Parathyroid adenoma (tissue), 2 donors: ENCODE results near the gene IRAK1.

Experiments
- H2AFZ ChIP-seq: fragments of 300-600 bp; sonication (generic); one replicate; pipeline ENCODE4 v1.7.0; 2017; ENCODE audit warnings: antibody characterized with exemption, mild to moderate bottlenecking
- H3K27ac ChIP-seq: fragments of 300-600 bp; sonication (generic); one replicate; pipeline ENCODE4 v1.7.0; 2017
- H3K27me3 ChIP-seq: fragments of 300-600 bp; sonication (generic); one replicate; pipeline ENCODE4 v1.7.0; 2017; ENCODE audit warnings: low read length; ENCODE audit not compliant: control insufficient read depth, insufficient read depth
- H3K36me3 ChIP-seq: fragments of 300-600 bp; sonication (generic); one replicate; pipeline ENCODE4 v1.7.0; 2017; ENCODE audit warnings: low read length; ENCODE audit not compliant: control insufficient read depth, insufficient read depth
- H3K4me1 ChIP-seq: fragments of 300-600 bp; sonication (generic); one replicate; pipeline ENCODE4 v1.7.0; 2017; ENCODE audit warnings: control low read depth
- H3K4me2 ChIP-seq: fragments of 300-600 bp; sonication (generic); one replicate; pipeline ENCODE4 v1.7.0; 2017; ENCODE audit warnings: low read length
- H3K4me3 ChIP-seq: fragments of 300-600 bp; sonication (generic); one replicate; pipeline ENCODE4 v1.7.0; 2017; ENCODE audit warnings: low read depth, low read length
- H3K79me2 ChIP-seq: fragments of 300-600 bp; sonication (generic); one replicate; pipeline ENCODE4 v1.7.0; 2017; ENCODE audit warnings: control low read depth
- H3K9ac ChIP-seq: fragments of 300-600 bp; sonication (generic); one replicate; pipeline ENCODE4 v1.7.0; 2017; ENCODE audit warnings: mild to moderate bottlenecking
- H3K9me3 ChIP-seq: fragments of 300-600 bp; sonication (generic); one replicate; pipeline ENCODE4 v1.7.0; 2017; ENCODE audit warnings: low read length; ENCODE audit not compliant: control insufficient read depth
- TF ChIP-seq, protein P1 (sequence below): fragments of 300-600 bp; sonication (generic); IDR thresholded peaks from one replicate; pipeline ENCODE4 v1.7.0; 2017; ENCODE audit warnings: antibody characterized with exemption, mild to moderate bottlenecking
- donor health status: primary hyperparathyroidism.

Gene IRAK1

DNA sequence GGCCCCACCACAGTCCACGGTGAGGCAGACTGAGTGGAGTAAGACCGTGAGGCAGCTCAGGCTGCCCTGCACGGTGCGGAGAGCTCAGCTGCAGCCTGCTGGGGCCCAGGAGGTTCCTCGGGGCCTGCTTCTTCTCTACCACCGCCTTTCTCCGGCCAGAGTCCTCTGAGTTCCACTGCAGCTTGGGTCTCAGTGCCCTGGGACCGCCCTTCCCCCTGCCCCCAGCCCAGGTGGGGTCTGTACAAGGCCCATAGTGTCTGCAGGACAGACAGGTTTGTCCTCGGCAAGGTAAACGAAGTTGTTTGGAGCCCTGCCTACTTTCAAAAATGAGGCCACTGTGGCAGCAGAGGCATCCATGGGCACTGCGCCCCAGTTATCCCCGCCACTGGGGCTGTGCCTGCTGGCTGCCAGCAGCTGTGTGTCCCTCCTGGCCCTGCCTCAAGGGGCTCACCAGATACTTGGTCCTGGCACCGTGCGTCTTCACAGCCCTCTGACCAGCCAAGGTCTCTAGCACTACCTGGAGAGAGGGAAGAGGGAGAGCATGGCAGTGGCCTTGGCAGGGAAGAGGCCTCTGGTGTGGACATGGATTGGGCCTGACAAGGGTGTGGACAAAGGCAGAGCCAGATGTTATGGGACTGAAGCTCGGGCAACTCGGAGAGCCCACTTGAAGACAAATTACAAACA lies 4.0 kb downstream of the IRAK1 start:
- Histone ChIP-seq H3K4me2 (no peak overlapping the region), H3K9ac (no peak overlapping the region), H3K4me3 (no peak overlapping the region), H3K27me3 (no peaks in the 10 kb centered on the region), H3K4me1 (peaks cover 4% of the 10 kb centered on the region), H3K79me2 (no peaks in the 10 kb centered on the region), H2AFZ (no peak overlapping the region), H3K9me3 (no peaks in the 10 kb centered on the region), H3K36me3 (no peaks in the 10 kb centered on the region), H3K27ac (no peak overlapping the region)
- TF ChIP-seq, protein P1, sequence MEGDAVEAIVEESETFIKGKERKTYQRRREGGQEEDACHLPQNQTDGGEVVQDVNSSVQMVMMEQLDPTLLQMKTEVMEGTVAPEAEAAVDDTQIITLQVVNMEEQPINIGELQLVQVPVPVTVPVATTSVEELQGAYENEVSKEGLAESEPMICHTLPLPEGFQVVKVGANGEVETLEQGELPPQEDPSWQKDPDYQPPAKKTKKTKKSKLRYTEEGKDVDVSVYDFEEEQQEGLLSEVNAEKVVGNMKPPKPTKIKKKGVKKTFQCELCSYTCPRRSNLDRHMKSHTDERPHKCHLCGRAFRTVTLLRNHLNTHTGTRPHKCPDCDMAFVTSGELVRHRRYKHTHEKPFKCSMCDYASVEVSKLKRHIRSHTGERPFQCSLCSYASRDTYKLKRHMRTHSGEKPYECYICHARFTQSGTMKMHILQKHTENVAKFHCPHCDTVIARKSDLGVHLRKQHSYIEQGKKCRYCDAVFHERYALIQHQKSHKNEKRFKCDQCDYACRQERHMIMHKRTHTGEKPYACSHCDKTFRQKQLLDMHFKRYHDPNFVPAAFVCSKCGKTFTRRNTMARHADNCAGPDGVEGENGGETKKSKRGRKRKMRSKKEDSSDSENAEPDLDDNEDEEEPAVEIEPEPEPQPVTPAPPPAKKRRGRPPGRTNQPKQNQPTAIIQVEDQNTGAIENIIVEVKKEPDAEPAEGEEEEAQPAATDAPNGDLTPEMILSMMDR, result no peak

- Histone ChIP-seq H3K4me2 (no peak overlapping the region), H3K27ac (no peak overlapping the region), H3K36me3 (no peaks in the 10 kb centered on the region), H3K4me3 (no peak overlapping the region), H3K4me1 (no peaks in the 10 kb centered on the region), H3K79me2 (no peaks in the 10 kb centered on the region), H3K9me3 (no peaks in the 10 kb centered on the region), H2AFZ (no peak overlapping the region), H3K9ac (no peak overlapping the region), H3K27me3 (no peaks in the 10 kb centered on the region)
- TF ChIP-seq, protein P1, result no peak
Observed at GRCh38 chrX:154014429-154015380, 5.0 kb downstream of the IRAK1 start.

GRCh38 chrX:154013614-154014360 lies 5.9 kb downstream of the IRAK1 start:
- no peaks in the 10 kb centered on the region for H3K36me3 ChIP-seq
- no peak overlapping the region for H3K27ac ChIP-seq
- H3K27me3 ChIP-seq, result no peaks in the 10 kb centered on the region
- no peaks in the 10 kb centered on the region for H3K9me3 ChIP-seq
- H3K4me1 ChIP-seq, result no peaks in the 10 kb centered on the region
- H3K4me3 ChIP-seq, result no peak overlapping the region
- H3K4me2 ChIP-seq, result no peak overlapping the region
- H3K79me2 ChIP-seq, result no peaks in the 10 kb centered on the region
- H3K9ac ChIP-seq, result no peak overlapping the region
- TF ChIP-seq, protein P1, result peak; percentile 81
- no peak overlapping the region for H2AFZ ChIP-seq

DNA sequence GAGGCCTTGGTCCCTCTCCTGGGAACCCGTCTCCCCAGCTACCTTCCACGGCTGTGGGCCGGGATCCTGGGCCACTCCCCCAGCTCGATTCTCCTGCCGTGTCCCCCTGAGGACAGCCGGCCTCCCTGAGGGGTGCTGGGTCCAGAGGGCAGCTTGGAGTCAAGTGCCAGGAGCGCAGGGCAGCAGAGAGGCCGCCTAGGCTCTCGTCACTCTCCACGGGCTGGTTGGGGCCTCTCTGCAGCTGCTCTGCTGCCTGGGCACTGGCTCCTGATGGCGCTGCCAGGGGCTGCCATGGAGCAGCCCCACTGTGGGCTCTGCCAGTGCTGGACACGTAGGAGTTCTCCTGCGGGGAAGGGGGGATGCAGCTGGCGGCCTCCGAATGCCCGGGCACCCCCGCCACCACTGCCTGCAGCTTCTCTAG lies 6.7 kb downstream of the IRAK1 start:
- H3K4me2 ChIP-seq, result no peak overlapping the region
- no peaks in the 10 kb centered on the region for H3K4me1 ChIP-seq
- no peaks in the 10 kb centered on the region for H3K79me2 ChIP-seq
- H3K36me3 ChIP-seq, result no peaks in the 10 kb centered on the region
- no peak overlapping the region for H3K4me3 ChIP-seq
- H3K9ac ChIP-seq, result no peak overlapping the region
- no peaks in the 10 kb centered on the region for H3K9me3 ChIP-seq
- H2AFZ ChIP-seq, result no peak overlapping the region
- TF ChIP-seq, protein P1, result no peak
- no peak overlapping the region for H3K27ac ChIP-seq
- no peaks in the 10 kb centered on the region for H3K27me3 ChIP-seq
